Measurements from ENCODE around the gene AP2A1.

DNA sequence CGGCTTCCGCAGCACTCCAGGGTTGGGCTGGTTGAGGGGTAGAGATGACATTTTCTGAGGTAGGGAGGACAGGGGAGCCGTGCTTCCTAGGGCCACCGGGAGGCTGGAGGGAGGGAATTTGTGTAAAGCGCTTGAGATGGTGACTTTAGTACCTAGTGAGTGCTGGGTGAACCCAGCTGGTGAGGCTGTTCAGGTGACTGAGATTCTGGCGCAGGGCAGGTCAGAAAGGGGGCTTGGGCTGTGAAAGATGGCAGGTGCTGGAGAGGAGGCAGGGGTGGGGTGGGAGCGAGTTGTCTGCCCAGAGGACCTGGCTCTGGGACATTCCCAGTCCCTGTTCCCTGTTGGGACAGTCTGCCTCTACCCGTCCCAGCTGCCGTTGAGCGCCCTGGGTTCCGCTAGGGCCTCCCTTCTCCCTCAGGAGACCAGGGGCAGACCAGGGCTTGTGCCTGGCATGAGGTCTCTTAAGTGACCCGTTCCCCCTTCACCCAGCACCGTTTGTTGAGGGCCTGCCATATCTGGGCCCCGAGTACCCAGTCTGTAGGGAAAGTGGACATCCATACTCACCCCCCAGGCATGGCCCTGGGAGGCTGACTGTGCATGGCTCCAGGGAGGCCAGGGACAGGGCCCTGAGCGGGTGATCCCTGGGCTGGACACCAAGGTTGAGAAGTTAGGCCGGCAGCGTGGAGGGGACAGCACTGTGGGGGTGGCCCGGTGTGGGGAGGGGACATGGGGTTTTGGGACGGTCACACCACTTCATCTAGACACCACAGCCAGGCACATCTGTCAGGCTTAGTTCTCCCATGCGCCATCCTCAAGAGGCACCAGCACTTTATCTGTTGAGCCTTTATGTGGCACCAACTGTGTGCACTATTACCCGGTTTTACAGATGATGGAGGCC is 89.1 kb downstream of the AP2A1 start:
- TF ChIP-seq, protein P1, sequence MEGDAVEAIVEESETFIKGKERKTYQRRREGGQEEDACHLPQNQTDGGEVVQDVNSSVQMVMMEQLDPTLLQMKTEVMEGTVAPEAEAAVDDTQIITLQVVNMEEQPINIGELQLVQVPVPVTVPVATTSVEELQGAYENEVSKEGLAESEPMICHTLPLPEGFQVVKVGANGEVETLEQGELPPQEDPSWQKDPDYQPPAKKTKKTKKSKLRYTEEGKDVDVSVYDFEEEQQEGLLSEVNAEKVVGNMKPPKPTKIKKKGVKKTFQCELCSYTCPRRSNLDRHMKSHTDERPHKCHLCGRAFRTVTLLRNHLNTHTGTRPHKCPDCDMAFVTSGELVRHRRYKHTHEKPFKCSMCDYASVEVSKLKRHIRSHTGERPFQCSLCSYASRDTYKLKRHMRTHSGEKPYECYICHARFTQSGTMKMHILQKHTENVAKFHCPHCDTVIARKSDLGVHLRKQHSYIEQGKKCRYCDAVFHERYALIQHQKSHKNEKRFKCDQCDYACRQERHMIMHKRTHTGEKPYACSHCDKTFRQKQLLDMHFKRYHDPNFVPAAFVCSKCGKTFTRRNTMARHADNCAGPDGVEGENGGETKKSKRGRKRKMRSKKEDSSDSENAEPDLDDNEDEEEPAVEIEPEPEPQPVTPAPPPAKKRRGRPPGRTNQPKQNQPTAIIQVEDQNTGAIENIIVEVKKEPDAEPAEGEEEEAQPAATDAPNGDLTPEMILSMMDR (IDR thresholded peaks at IDR 0.05) = no peak
- TF ChIP-seq, protein P2, sequence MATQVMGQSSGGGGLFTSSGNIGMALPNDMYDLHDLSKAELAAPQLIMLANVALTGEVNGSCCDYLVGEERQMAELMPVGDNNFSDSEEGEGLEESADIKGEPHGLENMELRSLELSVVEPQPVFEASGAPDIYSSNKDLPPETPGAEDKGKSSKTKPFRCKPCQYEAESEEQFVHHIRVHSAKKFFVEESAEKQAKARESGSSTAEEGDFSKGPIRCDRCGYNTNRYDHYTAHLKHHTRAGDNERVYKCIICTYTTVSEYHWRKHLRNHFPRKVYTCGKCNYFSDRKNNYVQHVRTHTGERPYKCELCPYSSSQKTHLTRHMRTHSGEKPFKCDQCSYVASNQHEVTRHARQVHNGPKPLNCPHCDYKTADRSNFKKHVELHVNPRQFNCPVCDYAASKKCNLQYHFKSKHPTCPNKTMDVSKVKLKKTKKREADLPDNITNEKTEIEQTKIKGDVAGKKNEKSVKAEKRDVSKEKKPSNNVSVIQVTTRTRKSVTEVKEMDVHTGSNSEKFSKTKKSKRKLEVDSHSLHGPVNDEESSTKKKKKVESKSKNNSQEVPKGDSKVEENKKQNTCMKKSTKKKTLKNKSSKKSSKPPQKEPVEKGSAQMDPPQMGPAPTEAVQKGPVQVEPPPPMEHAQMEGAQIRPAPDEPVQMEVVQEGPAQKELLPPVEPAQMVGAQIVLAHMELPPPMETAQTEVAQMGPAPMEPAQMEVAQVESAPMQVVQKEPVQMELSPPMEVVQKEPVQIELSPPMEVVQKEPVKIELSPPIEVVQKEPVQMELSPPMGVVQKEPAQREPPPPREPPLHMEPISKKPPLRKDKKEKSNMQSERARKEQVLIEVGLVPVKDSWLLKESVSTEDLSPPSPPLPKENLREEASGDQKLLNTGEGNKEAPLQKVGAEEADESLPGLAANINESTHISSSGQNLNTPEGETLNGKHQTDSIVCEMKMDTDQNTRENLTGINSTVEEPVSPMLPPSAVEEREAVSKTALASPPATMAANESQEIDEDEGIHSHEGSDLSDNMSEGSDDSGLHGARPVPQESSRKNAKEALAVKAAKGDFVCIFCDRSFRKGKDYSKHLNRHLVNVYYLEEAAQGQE (IDR thresholded peaks at IDR 0.05; ENCODE audit: insufficient read depth in 1 of 2, low read depth in 2 of 2, low read length in 1 of 2) = no peak
- TF ChIP-seq POLR2AphosphoS5 (IDR thresholded peaks at IDR 0.05; ENCODE audit: low read depth, low read length) = peak; percentile 17; the same call in 1 of the 2 replicates
- TF ChIP-seq TCF7L2 (IDR thresholded peaks at IDR 0.05; ENCODE audit: low read depth, low read length) = no peak

All from Panc1 (cell line).